Middle frontal gyrus (tissue), 1 donor: Measurements from ENCODE around the gene RIMBP3C.
"Not testable (repeated sequence)": the region's sequence is repeated elsewhere in the genome, so short reads cannot be mapped to it uniquely, and the experiment has no call there.

ENCODE experiments used
- DNase-seq: peaks from one replicate; pipeline ENCODE4 v3.0.0-alpha.2; 2015; ENCODE audit warnings: low spot score; ENCODE audit errors: extremely low spot score

The RIMBP3C gene

GRCh38 chr22:21551361-21551760 is at the start of gene RIMBP3C:
Gene RIMBP3C, minus strand, starts transcription at chr22:21551461. Its CDS starts 485 bp downstream, at chr22:21550976.
- not testable (repeated sequence) for DNase-seq

GRCh38 chr22:21599053-21599893 is 48.0 kb upstream of the RIMBP3C start:
- DNase-seq: no peak

- no peak for DNase-seq
Measured at GRCh38 chr22:21598302-21598701, 47.0 kb upstream of the RIMBP3C start.

- not testable (repeated sequence) for DNase-seq
Measured at GRCh38 chr22:21596356-21597135, 45.3 kb upstream of the RIMBP3C start.

GRCh38 chr22:21594865-21595452 is 43.7 kb upstream of the RIMBP3C start:
- DNase-seq: no peak

GRCh38 chr22:21593406-21594232 is 42.4 kb upstream of the RIMBP3C start:
- DNase-seq: no peak

- no peak for DNase-seq
Measured at GRCh38 chr22:21592422-21592821, 41.2 kb upstream of the RIMBP3C start.

- DNase-seq: no peak
Measured at GRCh38 chr22:21591695-21592094, 40.4 kb upstream of the RIMBP3C start.

- DNase-seq: peak; percentile 22
Measured at GRCh38 chr22:21590809-21591641, 39.8 kb upstream of the RIMBP3C start.

GRCh38 chr22:21589396-21589795 is 38.1 kb upstream of the RIMBP3C start:
- no peak for DNase-seq

- DNase-seq: peak; percentile 27
Measured at GRCh38 chr22:21587803-21588611, 36.7 kb upstream of the RIMBP3C start.

- DNase-seq: no peak
Measured at GRCh38 chr22:21585389-21585788, 34.1 kb upstream of the RIMBP3C start.

- DNase-seq: no peak
Measured at GRCh38 chr22:21582801-21583740, 31.8 kb upstream of the RIMBP3C start.

- not testable (repeated sequence) for DNase-seq
Measured at GRCh38 chr22:21581009-21581713, 29.9 kb upstream of the RIMBP3C start.

GRCh38 chr22:21580623-21581007 is 29.4 kb upstream of the RIMBP3C start:
- DNase-seq: not testable (repeated sequence)

- DNase-seq: no peak
Measured at GRCh38 chr22:21579474-21579851, 28.2 kb upstream of the RIMBP3C start.

- DNase-seq: no peak
Measured at GRCh38 chr22:21573750-21574494, 22.7 kb upstream of the RIMBP3C start.
